ENCODE measurements around the gene MKS1.

GRCh38 chr17:58195518-58196123, 23.4 kb downstream of the MKS1 start:
- TF ChIP-seq, protein P1, sequence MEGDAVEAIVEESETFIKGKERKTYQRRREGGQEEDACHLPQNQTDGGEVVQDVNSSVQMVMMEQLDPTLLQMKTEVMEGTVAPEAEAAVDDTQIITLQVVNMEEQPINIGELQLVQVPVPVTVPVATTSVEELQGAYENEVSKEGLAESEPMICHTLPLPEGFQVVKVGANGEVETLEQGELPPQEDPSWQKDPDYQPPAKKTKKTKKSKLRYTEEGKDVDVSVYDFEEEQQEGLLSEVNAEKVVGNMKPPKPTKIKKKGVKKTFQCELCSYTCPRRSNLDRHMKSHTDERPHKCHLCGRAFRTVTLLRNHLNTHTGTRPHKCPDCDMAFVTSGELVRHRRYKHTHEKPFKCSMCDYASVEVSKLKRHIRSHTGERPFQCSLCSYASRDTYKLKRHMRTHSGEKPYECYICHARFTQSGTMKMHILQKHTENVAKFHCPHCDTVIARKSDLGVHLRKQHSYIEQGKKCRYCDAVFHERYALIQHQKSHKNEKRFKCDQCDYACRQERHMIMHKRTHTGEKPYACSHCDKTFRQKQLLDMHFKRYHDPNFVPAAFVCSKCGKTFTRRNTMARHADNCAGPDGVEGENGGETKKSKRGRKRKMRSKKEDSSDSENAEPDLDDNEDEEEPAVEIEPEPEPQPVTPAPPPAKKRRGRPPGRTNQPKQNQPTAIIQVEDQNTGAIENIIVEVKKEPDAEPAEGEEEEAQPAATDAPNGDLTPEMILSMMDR (IDR thresholded peaks at IDR 0.05), result no peak
- TF ChIP-seq POLR2A (IDR thresholded peaks at IDR 0.05), result no peak
